HepG2 (cell line): Measurements from ENCODE around the gene SRRM2. TPM values are rescaled to one million over a fixed set of nuclear protein-coding genes. Genes with fewer than 3 reads are reported as not detected.

Experiments used
- BCL6 ChIP-seq: IDR thresholded peaks from 2 replicates; pipeline ENCODE4 v1.6.1; 2016; ENCODE audit warnings: missing genetic modification reagents, missing compliant biosample characterization
- EP300 ChIP-seq, 3 experiments: sonication (generic) in 1 of 3; formaldehyde crosslinking in 1 of 3; IDR thresholded peaks; 2 replicates each; pipeline versions ENCODE4 v1.5.1 to v1.6.1; 2011 to 2020; ENCODE audit warnings: low read depth in 2 of 3, low read length in 2 of 3, borderline replicate concordance in 1 of 3, improper control_type of control experiment in 1 of 3, mild to moderate bottlenecking in 1 of 3, missing genetic modification reagents in 1 of 3, moderate library complexity in 1 of 3
- FOXP4 ChIP-seq: sonication (generic); formaldehyde crosslinking; IDR thresholded peaks from 2 replicates; pipeline ENCODE4 v1.4.0; 2020; ENCODE audit warnings: missing genetic modification reagents
- MEIS1 ChIP-seq: sonication (generic); formaldehyde crosslinking; IDR thresholded peaks from 2 replicates; pipeline ENCODE4 v1.9.0; 2021; ENCODE audit warnings: mild to moderate bottlenecking, missing genetic modification reagents, moderate library complexity, borderline replicate concordance
- MIXL1 ChIP-seq: IDR thresholded peaks from 2 replicates; pipeline ENCODE4 v1.6.1; 2016
- PCBP1 ChIP-seq: fragments of 200-400 bp; formaldehyde crosslinking; IDR thresholded peaks from 2 replicates; pipeline ENCODE4 v1.6.1; 2017; ENCODE audit warnings: mild to moderate bottlenecking, low read depth, low read length, borderline replicate concordance
- PHF21A ChIP-seq: sonication (generic); formaldehyde crosslinking; IDR thresholded peaks from 2 replicates; pipeline ENCODE4 v1.5.0; 2020; ENCODE audit warnings: mild to moderate bottlenecking, missing genetic modification reagents
- PHF5A ChIP-seq: IDR thresholded peaks from one replicate; pipeline ENCODE4 v1.6.1; 2018; ENCODE audit warnings: low read depth, missing genetic modification reagents; ENCODE audit not compliant: unreplicated experiment
- RXRA ChIP-seq: sonication (generic); formaldehyde crosslinking; IDR thresholded peaks from 2 replicates; pipeline ENCODE4 v1.5.1; 2020; ENCODE audit warnings: missing genetic modification reagents
- STAT6 ChIP-seq: sonication (generic); formaldehyde crosslinking; IDR thresholded peaks from 2 replicates; pipeline ENCODE4 v1.4.0; 2020; ENCODE audit warnings: missing genetic modification reagents, mild to moderate bottlenecking, borderline replicate concordance
- ZBTB34 ChIP-seq: sonication (generic); formaldehyde crosslinking; IDR thresholded peaks from 2 replicates; pipeline ENCODE4 v1.8.0; 2022; ENCODE audit warnings: mild to moderate bottlenecking, missing genetic modification reagents
- ZFY ChIP-seq: sonication (generic); formaldehyde crosslinking; IDR thresholded peaks from 2 replicates; pipeline ENCODE4 v1.4.0; 2020; ENCODE audit warnings: missing genetic modification reagents
- ZNF276 ChIP-seq: sonication (generic); formaldehyde crosslinking; IDR thresholded peaks from 2 replicates; pipeline ENCODE4 v1.4.0; 2020; ENCODE audit warnings: mild to moderate bottlenecking, low read depth, missing genetic modification reagents
- ZNF431 ChIP-seq: sonication (generic); formaldehyde crosslinking; IDR thresholded peaks from 2 replicates; pipeline ENCODE4 v1.9.0; 2022; ENCODE audit warnings: missing genetic modification reagents, low read depth, mild to moderate bottlenecking, borderline replicate concordance
- ZNF547 ChIP-seq: sonication (generic); formaldehyde crosslinking; IDR thresholded peaks from 2 replicates; pipeline ENCODE4 v1.5.1; 2020; ENCODE audit warnings: mild to moderate bottlenecking, missing genetic modification reagents
- ZNF556 ChIP-seq: sonication (generic); formaldehyde crosslinking; IDR thresholded peaks from 2 replicates; pipeline ENCODE4 v1.4.0; 2020; ENCODE audit warnings: mild to moderate bottlenecking, missing genetic modification reagents, borderline replicate concordance
- ZNF570 ChIP-seq: sonication (generic); formaldehyde crosslinking; IDR thresholded peaks from 2 replicates; pipeline ENCODE4 v1.4.0; 2020; ENCODE audit warnings: mild to moderate bottlenecking, missing genetic modification reagents, borderline replicate concordance
- ZNF576 ChIP-seq: sonication (generic); formaldehyde crosslinking; IDR thresholded peaks from 2 replicates; pipeline ENCODE4 v1.4.0; 2020; ENCODE audit warnings: mild to moderate bottlenecking, missing genetic modification reagents
- ZNF691 ChIP-seq: sonication (generic); formaldehyde crosslinking; IDR thresholded peaks from 2 replicates; pipeline ENCODE4 v1.4.0; 2020; ENCODE audit warnings: missing genetic modification reagents, low read depth, mild to moderate bottlenecking, borderline replicate concordance
- polyA plus RNA-seq, 8 experiments: library from polyadenylated mRNA; depleted of rRNA in 3 of 8; stranded (reverse) in 7 of 8; unstranded in 1 of 8; fragments of >200 nt; fragmentation: Illumina TruSeq in 4 of 8; extraction: Trizol in 4 of 8; gene quantifications; 2 replicates each; pipeline versions ENCODE4 v1.2.1 to v1.2.3, GENCODE V29; 2011 to 2016; ENCODE audit warnings: low read depth in 4 of 8, missing spikeins in 1 of 8, mixed read lengths in 1 of 8; ENCODE audit not compliant: insufficient read depth in 1 of 8
- total RNA-seq, 5 experiments: library from RNA; depleted of rRNA; stranded (reverse); fragments of >200 nt; fragmentation: Illumina TruSeq; extraction: Trizol; gene quantifications; 2 replicates each; pipeline ENCODE4 v1.2.3, GENCODE V29; 2016; ENCODE audit warnings: low read depth in 1 of 5

The SRRM2 gene
- total and polyA plus RNA-seq, 2 of the 13 experiments (the other 11 are each of a cell fraction or from before 2014, with no cell fraction given) = 50.4 to 112 TPM

- TF ChIP-seq ZNF556 (CRISPR knock-in tag) (no peak), FOXP4 (CRISPR knock-in tag) (no peak), STAT6 (CRISPR knock-in tag) (no peak), ZFY (CRISPR knock-in tag) (no peak), ZBTB34 (CRISPR knock-in tag) (no peak), MEIS1 (CRISPR knock-in tag) (no peak), EP300 (IDR thresholded peaks at IDR 0.05; ENCODE audit: low read depth in 2 of 2, low read length in 2 of 2) (no peak), EP300 (CRISPR knock-in tag; IDR thresholded peaks at IDR 0.05; ENCODE audit: borderline replicate concordance) (no peak; the same call in 1 of the 2 replicates), PHF5A (no peak), ZNF276 (CRISPR knock-in tag) (no peak), ZNF547 (CRISPR knock-in tag) (no peak), PCBP1 (no peak), ZNF576 (CRISPR knock-in tag) (no peak), ZNF431 (CRISPR knock-in tag) (no peak), ZNF570 (CRISPR knock-in tag) (no peak), ZNF691 (CRISPR knock-in tag) (no peak), PHF21A (CRISPR knock-in tag) (no peak), BCL6 (CRISPR knock-in tag) (no peak), RXRA (CRISPR knock-in tag) (0 out of 2 replicates have a peak, but pooled peaks have one; percentile 28), MIXL1 (CRISPR knock-in tag) (no peak)
These were observed 12.6 kb upstream of the SRRM2 start (continued) for GRCh38 chr16:2739625-2740430.
